Right renal pelvis (tissue), 4 donors: ENCODE data around the gene BRI3. TPM values are rescaled to one million over a fixed set of nuclear protein-coding genes. Genes with fewer than 3 reads are reported as not detected.

ENCODE experiments used
- DNase-seq, 4 donors: peaks; one replicate each; pipeline ENCODE4 v3.0.0-alpha.2; 2013; ENCODE audit warnings: low read depth in 4 of 4, low spot score in 3 of 4, missing footprints in 1 of 4
- polyA plus RNA-seq, 4 donors: library from polyadenylated mRNA; unstranded; fragments of 120-200 nt; gene quantifications; one replicate each; pipeline ENCODE4 v1.2.1, GENCODE V29; 2013; ENCODE audit not compliant: insufficient read length in 4 of 4

BRI3 gene
- polyA plus RNA-seq, 4 donors: 97.0 to 113 (median 106) TPM

- no peak for DNase-seq
Observed at GRCh38 chr7:98335411-98335977, 54.0 kb downstream of the BRI3 start.

GRCh38 chr7:98338441-98338840 is 57.0 kb downstream of the BRI3 start:
- no peak for DNase-seq

GRCh38 chr7:98339043-98339442 is 57.6 kb downstream of the BRI3 start:
- DNase-seq: no peak

GRCh38 chr7:98341106-98341505 is 59.6 kb downstream of the BRI3 start:
- DNase-seq: no peak

Other genes starting within 250 kb of the BRI3 start
- gene LMTK2, start 174.8 kb upstream of the BRI3 start, polyA plus RNA-seq: 10 to 100 TPM; 13.6 to 14.8 (median 14.4) TPM
- gene BHLHA15, start 70.2 kb upstream of the BRI3 start, polyA plus RNA-seq: under 1 TPM in 3 of 4 donors, not detected in 1; 0.19 to 0.44 (median 0.29) TPM
- gene TECPR1, start 29.5 kb upstream of the BRI3 start, polyA plus RNA-seq: 10 to 100 TPM; 15.7 to 18.0 (median 16.4) TPM
- 10 to 100 TPM; 12.5 to 17.0 (median 13.6) TPM for gene BAIAP2L1, start 119.4 kb downstream of the BRI3 start, polyA plus RNA-seq